PC-9 (cell line): Measurements from ENCODE around the gene MARK2. TPM values are rescaled to one million over a fixed set of nuclear protein-coding genes. Genes with fewer than 3 reads are reported as not detected.
A peak's percentile ranks its signal among the peaks of the same experiment; 100 is the strongest.

ENCODE experiments used
- BruUV-seq: library from RNA; stranded (reverse); fragments of 400-500 nt; replicated peaks from 2 replicates; lab custom pipeline; 2021; lab: Mats Ljungman, UMichigan
- CTCF ChIA-PET: fragments of 300-600 bp; sonication (Branson Sonifier 250); formaldehyde crosslinking; loops from one replicate; lab custom pipeline; 2022; ENCODE audit warnings: antibody characterized with exemption; lab: Charles Lee
- POLR2A ChIA-PET: fragments of 300-600 bp; sonication (Branson Sonifier 250); formaldehyde crosslinking; loops from one replicate; lab custom pipeline; 2022; ENCODE audit warnings: antibody characterized with exemption; ENCODE audit not compliant: unreplicated experiment; lab: Charles Lee
- DNase-seq, 2 experiments: peaks; one replicate each; pipeline versions ENCODE4 v3.0.0 to v3.0.0-alpha.2; 2015 to 2022; ENCODE audit warnings: mixed read lengths in 1 of 2
- H2AFZ ChIP-seq: fragments of 200-600 bp; sonication (generic); 2 replicates; pipeline ENCODE4 v1.8.1; 2017; ENCODE audit warnings: antibody characterized with exemption
- H3F3A ChIP-seq: fragments of 200-600 bp; sonication (generic); 2 replicates; pipeline ENCODE4 v1.8.1; 2017; ENCODE audit warnings: antibody characterized with exemption, mild to moderate bottlenecking, low read depth; ENCODE audit not compliant: insufficient read depth
- H3K27ac ChIP-seq: fragments of 200-600 bp; sonication (generic); 2 replicates; pipeline ENCODE4 v1.6.1; 2016; ENCODE audit warnings: mixed run types
- H3K27me3 ChIP-seq: fragments of 200-600 bp; sonication (generic); 2 replicates; pipeline ENCODE4 v1.6.1; 2016; ENCODE audit warnings: low read depth, mixed run types; ENCODE audit not compliant: insufficient read depth
- H3K36me3 ChIP-seq: fragments of 200-600 bp; sonication (generic); 2 replicates; pipeline ENCODE4 v1.6.1; 2016; ENCODE audit warnings: low read depth, mixed run types
- H3K4me1 ChIP-seq: fragments of 200-600 bp; sonication (generic); replicated peaks from 2 replicates; pipeline ENCODE4 v1.6.1; 2016; ENCODE audit warnings: mixed run types; ENCODE audit not compliant: insufficient read depth
- H3K4me2 ChIP-seq: fragments of 200-600 bp; sonication (generic); 2 replicates; pipeline ENCODE4 v1.6.1; 2017; ENCODE audit warnings: mixed run types
- H3K4me3 ChIP-seq: fragments of 200-600 bp; sonication (generic); 2 replicates; pipeline ENCODE4 v1.6.1; 2016; ENCODE audit warnings: mixed run types
- H3K79me2 ChIP-seq: fragments of 200-600 bp; sonication (generic); 2 replicates; pipeline ENCODE4 v1.6.1; 2017; ENCODE audit warnings: low read depth, mixed run types
- H3K9me2 ChIP-seq: fragments of 200-600 bp; sonication (generic); 2 replicates; pipeline ENCODE4 v1.8.1; 2017; ENCODE audit warnings: mild to moderate bottlenecking; ENCODE audit not compliant: insufficient read depth
- H3K9me3 ChIP-seq: fragments of 200-600 bp; sonication (generic); 2 replicates; pipeline ENCODE4 v1.8.1; 2016; ENCODE audit warnings: low read depth; ENCODE audit not compliant: insufficient read depth
- H4K20me1 ChIP-seq: fragments of 200-600 bp; sonication (generic); 2 replicates; pipeline ENCODE4 v1.8.1; 2017; ENCODE audit not compliant: insufficient read depth
- CTCF ChIP-seq: fragments of 200-600 bp; sonication (generic); conservative IDR thresholded peaks from 2 replicates; pipeline ENCODE4 v1.6.1; 2017; ENCODE audit warnings: mixed run types, antibody characterized with exemption, mild to moderate bottlenecking, moderate library complexity
- EZH2 ChIP-seq: fragments of 200-600 bp; sonication (generic); IDR thresholded peaks from 2 replicates; pipeline ENCODE4 v1.8.0; 2017; ENCODE audit warnings: antibody characterized with exemption, low read depth
- intact Hi-C: fragments of 100-400 bp; cut with micrococcal nuclease; formaldehyde crosslinking; loops from one replicate; pipeline ENCODE4 v1.10.0; 2022; ENCODE audit not compliant: unreplicated experiment
- total RNA-seq: library from RNA; stranded (reverse); gene quantifications from 2 replicates; pipeline ENCODE4 v1.2.3, GENCODE V29; 2021

Gene MARK2
- total RNA-seq, 1 experiment from 2014 or later = 65.0 TPM

GRCh38 chr11:63915961-63916836, 77.3 kb downstream of the MARK2 start:
- intact Hi-C loops = loop anchor here (5.0 kb wide), 1 partner anchor 44 kb away; no protein-coding TSS in a partner anchor

GRCh38 chr11:63916837-63917691, 78.2 kb downstream of the MARK2 start, which contains the start of gene RCOR2:
TSS of gene RCOR2 (minus strand) at chr11:63917164. CDS start at chr11:63916456, 708 bp downstream.
- Histone ChIP-seq H4K20me1 (no peaks in the 10 kb centered on the region), H3F3A (peaks cover 41% of the 10 kb centered on the region), H3K4me2 (peak within 1 kb of the TSS; percentile 81), H3K27me3 (no peaks in the 10 kb centered on the region), H3K4me3 (peak within 1 kb of the TSS; percentile 62), H3K79me2 (no peaks in the 10 kb centered on the region), H3K9me2 (no peaks in the 10 kb centered on the region), H3K9me3 (no peaks in the 10 kb centered on the region), H3K27ac (no peak within 1 kb of the TSS), H2AFZ (0 out of 2 replicates have a peak within 1 kb of the TSS, but pooled peaks have one; percentile 53), H3K36me3 (no peaks in the 10 kb centered on the region), H3K4me1 (peaks cover 42% of the 10 kb centered on the region)
- POLR2A ChIA-PET = interaction anchor here (0.7 kb wide), 1 partner anchor 15 kb away, joined by 3 read pairs; no protein-coding TSS in a partner anchor
- CTCF ChIA-PET = interaction anchor here (1.1 to 2.0 kb wide), 2 partner anchors 18 to 29 kb away, joined by 9 to 18 read pairs; no protein-coding TSS in a partner anchor
- TF ChIP-seq EZH2 (no peak), CTCF (no peak)
- BruUV-seq = no TSS peak
- intact Hi-C loops = loop anchor here (5.0 kb wide), 1 partner anchor 45 kb away; no protein-coding TSS in a partner anchor
- DNase-seq = peak; percentile 62 to 83

More at GRCh38 chr11:63915961-63916836, 77.3 kb downstream of the MARK2 start:
- Histone ChIP-seq H3F3A (peaks cover 32% of the 10 kb centered on the region), H3K4me2 (peak overlapping the region; percentile 81), H3K36me3 (no peaks in the 10 kb centered on the region), H2AFZ (no peak overlapping the region), H3K9me3 (no peaks in the 10 kb centered on the region), H3K9me2 (no peaks in the 10 kb centered on the region), H3K4me3 (peak overlapping the region; percentile 56), H3K27me3 (no peaks in the 10 kb centered on the region), H3K4me1 (peaks cover 42% of the 10 kb centered on the region), H4K20me1 (no peaks in the 10 kb centered on the region), H3K27ac (no peak overlapping the region), H3K79me2 (no peaks in the 10 kb centered on the region)
- peak in 1 of 2 experiments; percentile 54 for DNase-seq
- no peak for TF ChIP-seq EZH2
- peak; percentile 59 for TF ChIP-seq CTCF
- POLR2A ChIA-PET = no interaction called here
- BruUV-seq = no TSS peak
- CTCF ChIA-PET = interaction anchor here (1.1 kb wide), 1 partner anchor 30 kb away, joined by 9 read pairs; no protein-coding TSS in a partner anchor
